Prostate gland (tissue), 2 donors: ENCODE data around the gene RAVER2.

Experiments used
- CTCF ChIP-seq, 4 experiments: fragments of 200-600 bp in 2 of 4; fragments of 450-650 bp in 2 of 4; sonication (generic) in 2 of 4; IDR thresholded peaks; 1 replicate in 3 of 4; 2 replicates in 1 of 4; pipeline ENCODE4 v1.5.1; 2016 to 2019; ENCODE audit warnings: antibody characterized with exemption in 4 of 4, mild to moderate bottlenecking in 2 of 4, moderate library complexity in 2 of 4
- POLR2A ChIP-seq: fragments of 450-650 bp; IDR thresholded peaks from one replicate; pipeline ENCODE4 v1.6.1; 2016; ENCODE audit warnings: antibody characterized with exemption, mild to moderate bottlenecking

GRCh38 chr1:64841330-64842065 lies 96.6 kb downstream of the RAVER2 start:
- TF ChIP-seq CTCF (IDR thresholded peaks at IDR 0.05) (no peak), POLR2A (no peak)
